CD4-positive, alpha-beta T cell treated with Interleukin-17A for 1 hour (primary cell): ENCODE results near the gene LAMC3.
"Not testable (repeated sequence)": the region's sequence is repeated elsewhere in the genome, so short reads cannot be mapped to it uniquely, and the experiment has no call there.

Source experiments
- DNase-seq: peaks from one replicate; pipeline ENCODE4 v3.0.0-alpha.2; 2020

Gene LAMC3

DNA sequence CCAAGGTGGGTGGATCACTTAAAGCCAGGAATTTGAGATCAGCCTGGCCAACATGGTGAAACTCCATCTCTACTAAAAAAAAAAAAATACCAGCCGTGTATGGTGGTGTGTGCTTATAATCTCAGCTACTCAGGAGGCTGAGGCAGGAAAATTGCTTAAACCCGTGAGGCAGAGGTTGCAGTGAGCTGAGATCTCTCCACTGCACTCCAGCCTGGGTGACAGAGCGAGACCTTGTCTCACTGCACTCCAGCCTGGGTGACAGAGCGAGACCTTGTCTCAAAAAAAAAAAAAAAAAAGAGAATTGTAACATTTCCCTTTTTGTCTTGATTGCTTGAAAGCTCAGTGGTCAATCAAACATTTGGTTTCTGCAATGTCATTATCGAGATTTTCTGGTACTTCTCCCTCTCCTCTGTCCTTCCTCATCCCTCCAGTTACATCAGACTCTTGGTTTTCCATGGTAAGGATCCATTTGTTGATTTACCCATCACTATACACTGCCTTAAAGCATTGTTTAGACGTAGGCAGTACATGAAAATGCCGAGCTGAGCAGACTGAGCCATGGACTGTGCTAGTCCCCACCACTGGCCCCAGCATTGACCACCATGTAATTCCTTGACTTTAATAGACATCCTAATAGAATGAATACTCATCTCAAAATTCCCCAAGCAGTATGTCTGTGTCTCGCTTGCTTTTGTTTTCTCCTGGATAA is 75.8 kb downstream of the LAMC3 start:
- no peak for DNase-seq

DNA sequence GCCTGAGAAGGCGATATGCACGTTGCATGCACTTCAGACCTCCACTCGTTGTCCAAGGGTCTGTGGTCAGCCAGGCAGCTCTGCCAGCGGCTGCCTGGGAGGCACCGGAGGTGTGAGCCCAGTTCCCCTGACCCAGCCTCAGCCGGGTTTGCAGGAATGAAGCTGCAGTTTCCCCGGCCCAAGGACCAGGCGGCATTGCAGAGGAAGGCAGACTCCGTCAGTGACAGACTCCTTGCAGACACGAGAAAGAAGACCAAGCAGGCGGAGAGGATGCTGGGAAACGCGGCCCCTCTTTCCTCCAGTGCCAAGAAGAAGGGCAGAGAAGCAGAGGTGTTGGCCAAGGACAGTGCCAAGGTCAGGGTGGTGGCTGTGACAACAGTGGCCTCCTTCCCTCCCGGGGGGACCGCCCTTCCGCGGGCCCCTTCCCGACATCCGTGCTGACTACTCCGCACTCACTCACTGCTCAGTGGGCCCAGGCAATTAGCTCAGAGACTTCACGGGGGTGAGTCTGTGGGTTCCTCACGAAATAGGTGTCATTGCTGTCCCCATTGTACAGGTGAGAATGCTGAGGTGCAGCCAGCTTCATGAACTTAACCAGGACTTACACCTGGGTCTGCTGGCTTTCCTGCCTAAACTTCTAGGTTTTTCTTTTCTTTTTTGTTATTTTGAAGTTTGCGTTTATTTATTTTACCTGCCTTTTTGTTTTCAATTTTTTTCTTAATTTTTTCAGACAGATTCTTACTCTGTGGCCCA is 76.6 kb downstream of the LAMC3 start:
- DNase-seq: no peak

DNA sequence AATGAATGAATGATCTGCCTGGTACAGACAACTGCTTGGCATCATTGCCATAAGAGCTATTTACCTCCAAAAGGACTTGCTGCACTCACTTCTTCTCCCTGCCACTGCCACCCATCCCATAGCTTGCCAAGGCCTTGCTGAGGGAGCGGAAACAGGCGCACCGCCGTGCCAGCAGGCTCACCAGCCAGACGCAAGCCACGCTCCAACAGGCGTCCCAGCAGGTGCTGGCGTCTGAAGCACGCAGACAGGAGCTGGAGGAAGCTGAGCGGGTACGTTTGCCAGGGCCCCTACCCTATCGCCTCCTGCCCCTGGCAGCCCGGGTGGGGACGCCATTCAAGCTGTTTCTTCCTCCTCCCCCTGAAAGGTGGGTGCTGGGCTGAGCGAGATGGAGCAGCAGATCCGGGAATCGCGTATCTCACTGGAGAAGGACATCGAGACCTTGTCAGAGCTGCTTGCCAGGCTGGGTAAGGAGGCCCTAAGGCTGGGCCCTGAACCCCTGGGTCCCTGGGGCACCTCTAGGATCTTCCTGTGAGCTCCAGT is 78.5 kb downstream of the LAMC3 start:
- DNase-seq: no peak

DNA sequence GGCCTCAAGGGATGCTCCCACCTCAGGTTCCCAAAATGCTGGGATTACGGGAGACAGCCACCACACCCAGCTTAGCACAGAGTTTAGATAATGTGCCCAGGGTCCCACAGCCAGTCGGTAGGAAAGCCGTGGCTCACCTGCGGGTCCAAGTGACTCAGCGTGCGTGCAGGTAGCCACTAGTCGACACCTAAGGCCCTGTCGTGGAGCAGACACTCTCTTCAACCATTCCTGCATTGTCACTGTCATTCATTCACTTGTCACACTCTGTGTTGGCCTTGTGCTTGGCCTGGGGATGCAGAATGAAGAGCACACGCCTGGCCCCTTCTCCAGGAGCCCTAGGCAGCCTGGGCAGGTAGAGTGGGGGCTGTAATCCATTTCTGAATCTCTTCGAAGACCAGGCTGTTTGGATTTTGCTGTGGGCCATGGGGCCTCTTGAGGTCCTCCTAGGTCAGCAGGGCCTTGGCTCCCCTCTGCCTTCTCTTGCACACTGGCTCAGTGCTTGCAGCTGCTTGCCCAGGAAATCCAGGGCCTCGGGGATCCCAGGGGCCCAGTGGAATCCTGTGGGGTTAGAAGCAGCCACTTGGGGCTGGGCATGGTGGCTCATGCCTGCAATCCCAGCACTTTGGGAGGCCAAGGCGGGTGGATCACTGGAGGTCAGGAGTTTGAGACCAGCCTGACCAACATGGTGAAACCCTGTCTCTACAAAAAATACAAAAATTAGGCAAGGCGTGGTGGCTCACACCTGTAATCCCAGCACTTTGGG is 81.2 kb downstream of the LAMC3 start:
- DNase-seq: no peak

DNA sequence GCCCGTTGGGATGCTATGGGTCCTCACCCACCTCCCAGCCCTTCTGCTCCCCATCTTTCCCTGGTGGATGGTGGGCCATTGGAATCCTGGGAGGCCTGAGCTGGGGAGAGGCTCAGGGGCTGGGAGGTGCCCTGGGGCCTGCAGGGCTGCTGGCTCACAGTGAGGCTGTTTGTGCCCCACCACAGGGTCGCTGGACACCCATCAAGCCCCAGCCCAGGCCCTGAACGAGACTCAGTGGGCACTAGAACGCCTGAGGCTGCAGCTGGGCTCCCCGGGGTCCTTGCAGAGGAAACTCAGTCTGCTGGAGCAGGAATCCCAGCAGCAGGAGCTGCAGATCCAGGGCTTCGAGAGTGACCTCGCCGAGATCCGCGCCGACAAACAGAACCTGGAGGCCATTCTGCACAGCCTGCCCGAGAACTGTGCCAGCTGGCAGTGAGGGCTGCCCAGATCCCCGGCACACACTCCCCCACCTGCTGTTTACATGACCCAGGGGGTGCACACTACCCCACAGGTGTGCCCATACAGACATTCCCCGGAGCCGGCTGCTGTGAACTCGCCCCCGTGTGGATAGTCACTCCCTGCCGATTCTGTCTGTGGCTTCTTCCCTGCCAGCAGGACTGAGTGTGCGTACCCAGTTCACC is 82.5 kb downstream of the LAMC3 start:
- DNase-seq: no peak

DNA sequence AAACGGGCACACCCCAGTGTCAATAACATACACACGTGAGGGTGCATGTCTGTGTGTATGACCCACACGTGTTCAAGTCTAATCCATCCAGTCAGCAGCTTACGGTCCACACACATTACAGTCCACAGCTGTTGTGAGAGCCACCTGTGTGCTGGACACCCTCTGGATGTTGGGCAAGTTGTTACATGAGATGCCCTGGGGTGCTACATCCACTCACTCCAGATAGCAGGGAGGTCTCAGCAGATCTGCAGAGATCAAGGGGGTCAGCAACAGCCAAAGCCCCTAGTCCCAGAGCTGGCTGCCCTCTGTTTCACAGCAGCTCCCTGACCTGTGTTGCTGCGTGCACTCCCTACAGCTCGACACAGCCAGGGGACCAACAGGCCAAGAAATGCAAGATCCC is 83.1 kb downstream of the LAMC3 start:
- no peak for DNase-seq

DNA sequence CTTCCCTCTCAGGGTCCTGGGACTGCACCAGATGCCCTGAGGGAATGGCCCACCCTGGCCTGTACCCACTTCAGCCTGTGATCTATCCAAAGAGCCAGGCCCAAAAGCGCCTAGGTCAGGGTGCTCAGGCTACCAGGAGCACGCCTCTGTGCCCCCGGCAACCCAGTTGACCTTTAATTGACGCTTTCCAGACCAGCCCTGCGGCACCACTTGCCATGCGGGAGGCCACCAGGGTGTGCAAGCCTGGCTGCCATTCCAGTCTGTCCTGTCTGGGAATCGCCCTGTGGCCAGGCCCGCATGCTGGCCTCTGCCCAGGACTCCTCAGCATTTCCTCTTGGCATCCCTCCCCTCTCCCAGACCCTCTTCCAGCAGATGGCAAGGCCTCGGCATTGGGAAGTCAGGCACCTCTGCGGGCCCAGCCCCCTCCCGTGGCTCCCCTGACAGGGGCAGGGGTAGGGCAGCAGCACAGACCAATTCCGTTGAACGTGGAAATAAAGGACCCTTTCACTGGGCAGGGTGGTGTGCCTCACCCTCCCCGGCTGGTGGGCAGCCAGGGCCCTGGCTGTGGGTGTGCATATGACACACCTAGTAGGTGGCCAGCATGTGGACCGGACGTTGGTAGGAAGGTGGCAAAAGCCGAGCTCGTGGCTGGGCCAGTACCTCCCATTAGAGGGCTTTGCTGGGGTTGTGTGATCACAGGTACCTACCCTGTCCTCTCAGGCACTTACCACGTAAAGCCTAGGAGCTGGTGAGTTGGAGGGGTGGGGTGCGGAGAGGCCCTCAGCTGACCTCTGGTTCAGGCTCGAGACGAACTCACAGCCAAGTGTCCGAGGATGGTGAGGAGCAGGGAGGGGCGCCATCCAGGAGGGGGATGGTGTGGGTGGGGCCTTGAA is 83.8 kb downstream of the LAMC3 start:
- DNase-seq: no peak

DNA sequence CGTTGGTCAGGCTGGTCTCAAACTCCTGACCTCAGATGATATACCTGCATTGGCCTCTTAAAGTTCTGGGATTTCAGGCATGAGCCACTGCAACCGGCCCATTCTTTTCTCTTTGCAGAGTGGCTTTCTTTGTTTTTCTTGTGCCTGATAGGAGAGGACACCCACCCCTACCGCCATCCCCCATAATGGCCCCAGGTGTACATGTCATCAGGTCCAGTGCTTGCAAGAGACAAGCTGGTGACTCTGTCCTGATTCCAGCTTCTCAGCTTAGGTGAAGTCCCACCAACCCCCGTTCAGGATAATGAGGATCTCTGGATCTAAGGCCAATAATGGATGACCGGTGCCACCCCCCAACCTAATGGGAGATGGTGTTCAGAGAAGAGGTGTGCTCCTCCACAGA is 85.0 kb downstream of the LAMC3 start:
- no peak for DNase-seq

DNA sequence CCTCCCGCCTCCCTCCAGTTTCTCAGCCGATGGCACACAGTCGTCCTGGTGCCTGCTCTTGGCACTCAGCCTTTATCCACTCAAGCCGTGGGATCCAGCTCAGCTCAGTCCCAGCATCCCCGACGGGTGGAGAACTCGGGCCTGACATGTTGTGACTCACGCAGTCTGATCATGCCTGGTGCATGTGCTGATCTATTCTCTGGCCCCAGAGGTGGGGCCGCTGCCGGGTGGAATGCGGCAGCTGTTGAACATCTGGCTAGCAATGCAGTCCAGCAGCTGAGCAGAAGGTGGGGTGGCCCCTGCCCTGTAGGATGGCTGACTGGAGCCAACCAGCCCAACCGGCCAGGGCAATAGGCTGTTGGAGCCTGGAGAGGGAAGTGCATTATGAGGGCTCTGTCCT is 85.6 kb downstream of the LAMC3 start:
- no peak for DNase-seq

DNA sequence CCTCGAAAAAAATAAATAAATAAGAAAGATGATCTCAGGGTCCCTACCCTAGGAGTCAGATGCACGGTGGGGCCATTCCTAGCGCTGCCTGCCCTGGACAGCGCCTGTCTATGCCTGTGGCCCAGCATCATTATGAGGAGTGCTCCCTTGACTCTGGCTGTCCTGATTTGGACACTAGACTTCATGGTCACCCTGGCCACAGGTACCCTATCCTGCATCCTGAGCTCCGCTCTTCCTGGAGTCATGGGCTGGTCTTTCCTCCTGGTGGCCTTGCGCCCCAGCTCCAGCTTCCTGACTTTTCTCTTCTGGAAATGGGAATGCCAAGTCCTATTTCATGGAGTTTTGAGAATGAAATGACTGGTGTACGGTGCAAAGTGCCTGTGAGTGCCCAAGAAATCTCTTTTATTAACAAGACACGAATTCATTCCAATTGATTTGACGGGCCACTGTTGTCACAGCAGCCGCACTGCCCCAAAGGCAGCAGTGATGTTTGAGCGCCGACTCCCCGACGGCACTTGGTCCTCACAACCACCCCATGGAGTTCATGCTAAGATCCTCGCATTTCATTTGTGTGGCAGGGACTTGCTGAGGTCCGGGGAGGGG is 86.8 kb downstream of the LAMC3 start:
- DNase-seq: no peak

DNA sequence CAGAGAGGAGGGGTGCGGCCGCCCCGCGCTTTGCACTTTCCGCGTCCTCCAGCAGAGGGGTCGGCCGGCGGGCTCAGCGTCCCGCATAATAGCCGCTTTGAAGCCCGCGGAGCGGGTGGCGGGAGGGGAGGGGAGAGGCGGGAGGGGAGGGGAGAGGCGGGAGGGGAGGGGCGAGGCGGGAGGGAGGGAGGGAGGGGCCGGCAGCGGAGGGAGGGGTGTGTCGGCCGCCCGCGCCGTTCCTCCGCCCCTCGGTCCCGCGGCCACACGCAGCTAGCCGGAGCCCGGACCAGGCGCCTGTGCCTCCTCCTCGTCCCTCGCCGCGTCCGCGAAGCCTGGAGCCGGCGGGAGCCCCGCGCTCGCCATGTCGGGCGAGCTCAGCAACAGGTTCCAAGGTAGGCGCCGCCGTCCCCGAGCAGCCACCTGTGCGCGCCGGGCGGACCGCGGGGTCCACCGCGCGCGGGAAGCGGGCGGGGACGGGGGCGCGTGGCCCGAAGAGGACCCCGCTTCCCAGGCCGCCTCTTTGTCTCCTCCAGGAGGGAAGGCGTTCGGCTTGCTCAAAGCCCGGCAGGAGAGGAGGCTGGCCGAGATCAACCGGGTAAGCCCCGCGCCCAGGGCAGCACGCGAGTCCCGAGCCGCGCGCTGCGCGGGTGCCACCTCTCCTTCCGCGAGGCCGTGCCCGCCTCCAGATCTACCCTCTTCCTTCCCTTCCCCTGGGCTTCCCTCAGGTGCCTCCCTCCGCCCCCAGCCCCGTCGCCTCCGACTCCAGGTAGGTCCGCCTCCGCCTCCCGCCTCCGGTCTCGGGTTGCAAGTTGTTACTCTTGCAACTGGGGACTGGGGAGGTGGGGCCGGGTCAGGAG is 87.5 kb downstream of the LAMC3 start, which contains the start of gene AIF1L:
Gene AIF1L (plus strand): TSS at position 263 of the 857 bp plus-strand sequence. CDS start 99 bp downstream, at position 362.
- DNase-seq: peak; percentile 1

DNA sequence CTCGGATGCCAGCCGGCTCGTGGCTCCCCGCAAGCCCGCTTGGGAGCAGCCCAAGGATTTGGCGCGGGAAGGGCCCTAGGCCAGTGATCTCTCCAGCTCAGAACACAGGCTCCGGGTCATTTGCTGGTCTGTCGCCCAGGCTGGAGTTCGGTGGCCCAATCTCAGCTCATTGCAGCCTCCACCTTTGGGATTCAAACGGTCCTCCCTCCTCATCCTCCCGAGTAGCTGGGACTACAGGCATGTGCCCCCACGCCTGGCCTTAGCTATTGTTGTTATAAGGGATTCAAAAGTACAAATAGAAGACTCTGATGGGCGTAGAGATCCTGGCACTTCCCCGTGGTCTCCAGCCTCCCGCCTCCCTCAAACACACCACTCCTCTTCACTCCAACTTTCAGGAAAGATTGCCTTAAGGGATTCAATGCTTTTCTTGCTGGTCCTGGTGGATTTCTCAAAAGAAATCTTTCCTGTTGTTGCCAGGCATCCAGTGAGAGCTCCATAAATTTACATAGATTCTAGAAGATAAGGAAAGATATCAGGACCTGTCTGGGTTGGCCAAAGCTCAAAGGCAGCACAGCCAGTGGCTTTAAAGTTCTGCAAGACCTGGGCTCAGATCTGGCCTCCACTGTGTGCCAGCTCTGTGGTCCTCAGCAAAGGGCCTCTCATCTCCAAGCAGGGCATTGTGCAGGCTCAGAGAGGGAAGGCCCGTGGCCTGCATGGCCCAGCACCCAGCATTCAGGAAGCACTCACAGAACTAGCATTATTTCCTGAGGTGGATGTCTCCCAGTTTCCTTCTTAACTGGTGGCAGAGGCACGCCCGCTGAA is 88.4 kb downstream of the LAMC3 start:
- DNase-seq: no peak

DNA sequence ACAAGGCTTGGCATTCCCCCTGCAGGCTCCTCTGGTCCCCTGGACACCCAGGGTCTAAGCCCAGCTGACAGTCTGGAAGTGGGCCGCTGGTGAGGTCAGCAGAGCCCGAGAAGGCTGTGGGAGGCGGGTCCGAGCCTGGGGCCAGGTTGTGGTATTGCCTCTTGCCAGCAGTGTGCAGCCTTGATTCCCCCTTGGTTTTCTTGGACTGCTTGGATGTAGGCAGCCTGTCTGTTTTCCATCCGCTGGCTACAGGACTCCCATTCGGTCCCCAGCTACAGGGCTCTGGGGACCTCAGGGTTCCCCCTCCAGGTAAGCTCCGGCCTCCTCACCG is 88.9 kb downstream of the LAMC3 start:
- no peak for DNase-seq

DNA sequence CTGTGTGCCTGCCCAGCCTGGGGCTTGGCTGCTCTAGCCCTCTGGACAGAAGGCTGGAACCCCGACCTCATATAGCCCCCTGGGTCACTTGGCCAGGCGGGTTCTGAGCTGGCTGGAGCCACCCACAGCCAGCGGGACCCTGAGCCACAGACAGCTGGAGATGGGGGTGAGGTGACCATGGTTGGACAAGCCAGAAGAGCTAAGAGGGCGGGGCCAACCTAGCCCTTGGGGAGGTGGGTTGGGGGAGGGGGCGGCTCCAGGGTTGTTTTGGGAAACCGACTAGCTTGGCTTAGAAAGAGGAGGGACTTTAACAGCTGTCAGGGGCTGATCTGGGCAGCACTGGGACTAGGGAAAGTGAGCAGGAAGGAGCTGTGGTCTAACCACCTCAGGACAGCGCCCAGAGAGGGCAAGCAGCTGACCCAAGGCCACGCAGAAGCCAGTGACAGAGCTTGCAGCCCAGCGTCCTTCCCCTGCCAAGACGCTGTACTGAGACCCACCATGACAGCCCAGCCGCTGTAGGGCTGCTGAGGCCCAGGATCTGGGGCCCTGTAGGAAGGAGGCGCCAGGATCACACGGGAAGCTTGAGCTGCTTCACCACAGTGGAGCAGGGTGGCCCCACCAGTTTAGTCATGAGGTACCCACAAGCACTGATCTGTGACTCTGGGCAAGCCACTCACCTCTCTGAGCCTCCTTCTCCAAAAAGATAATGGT is 89.6 kb downstream of the LAMC3 start:
- DNase-seq: no peak

DNA sequence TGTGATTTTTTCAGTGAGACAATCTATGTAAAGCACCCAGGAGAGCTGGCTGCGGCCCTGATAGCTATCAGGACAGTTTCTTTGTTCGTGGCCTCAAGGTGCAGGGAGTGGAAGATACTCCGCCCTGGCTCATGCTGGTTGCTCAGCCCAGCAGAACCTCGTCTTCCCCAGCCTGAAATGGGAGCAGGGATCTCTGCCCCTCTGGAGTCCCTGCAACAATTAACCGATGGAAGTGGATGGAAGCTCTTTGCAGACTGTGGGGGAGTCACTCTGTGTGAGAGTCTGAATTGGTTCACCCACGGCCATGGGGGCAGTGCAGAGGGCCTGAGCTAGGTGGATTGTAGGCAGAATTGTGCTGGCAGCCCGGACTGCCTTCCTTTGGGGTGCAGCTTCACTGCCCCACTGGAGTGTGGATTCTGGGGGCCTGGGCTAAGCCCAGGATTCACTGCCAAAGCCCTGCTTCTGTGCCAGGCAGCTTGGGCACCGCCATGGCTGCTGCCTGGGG is 90.2 kb downstream of the LAMC3 start:
- no peak for DNase-seq

DNA sequence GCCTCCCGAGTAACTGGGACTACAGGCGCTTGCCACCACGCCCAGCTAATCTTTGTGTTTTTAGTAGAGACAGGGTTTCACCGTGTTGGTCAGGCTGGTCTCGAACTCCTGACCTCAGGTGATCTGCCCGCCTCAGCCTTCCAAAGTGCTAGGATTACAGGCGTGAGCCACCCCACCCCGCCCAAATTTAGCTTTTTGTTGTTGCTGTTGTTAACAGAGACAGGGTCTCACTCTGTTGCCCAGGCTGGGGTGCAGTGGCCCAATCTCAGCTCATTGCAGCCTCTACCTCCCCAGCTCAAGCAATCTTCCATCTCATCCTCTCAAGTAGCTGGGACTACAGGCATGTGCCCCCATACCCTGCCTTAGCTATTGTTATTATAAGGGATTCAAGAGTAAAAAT is 90.9 kb downstream of the LAMC3 start:
- not testable (repeated sequence) for DNase-seq

DNA sequence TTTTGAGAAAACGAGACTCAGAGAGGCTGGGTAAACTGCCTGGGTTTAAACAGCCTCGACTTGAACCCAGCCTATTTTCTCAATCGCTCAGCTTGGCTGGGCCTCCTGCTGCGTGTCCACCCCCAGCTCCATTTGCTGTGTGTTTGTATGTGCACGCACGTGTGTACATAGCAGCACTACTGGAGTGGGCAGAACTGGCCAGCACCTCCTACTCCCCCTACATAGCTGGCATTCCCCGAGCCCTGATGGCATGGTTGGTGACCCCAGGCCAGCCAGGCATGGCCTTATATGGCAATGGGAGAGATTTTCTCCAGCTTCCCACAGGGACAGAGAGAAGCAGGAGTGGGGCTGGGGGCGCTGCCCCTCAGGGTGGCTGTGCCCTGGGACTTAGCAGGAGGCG is 91.5 kb downstream of the LAMC3 start:
- DNase-seq: no peak

DNA sequence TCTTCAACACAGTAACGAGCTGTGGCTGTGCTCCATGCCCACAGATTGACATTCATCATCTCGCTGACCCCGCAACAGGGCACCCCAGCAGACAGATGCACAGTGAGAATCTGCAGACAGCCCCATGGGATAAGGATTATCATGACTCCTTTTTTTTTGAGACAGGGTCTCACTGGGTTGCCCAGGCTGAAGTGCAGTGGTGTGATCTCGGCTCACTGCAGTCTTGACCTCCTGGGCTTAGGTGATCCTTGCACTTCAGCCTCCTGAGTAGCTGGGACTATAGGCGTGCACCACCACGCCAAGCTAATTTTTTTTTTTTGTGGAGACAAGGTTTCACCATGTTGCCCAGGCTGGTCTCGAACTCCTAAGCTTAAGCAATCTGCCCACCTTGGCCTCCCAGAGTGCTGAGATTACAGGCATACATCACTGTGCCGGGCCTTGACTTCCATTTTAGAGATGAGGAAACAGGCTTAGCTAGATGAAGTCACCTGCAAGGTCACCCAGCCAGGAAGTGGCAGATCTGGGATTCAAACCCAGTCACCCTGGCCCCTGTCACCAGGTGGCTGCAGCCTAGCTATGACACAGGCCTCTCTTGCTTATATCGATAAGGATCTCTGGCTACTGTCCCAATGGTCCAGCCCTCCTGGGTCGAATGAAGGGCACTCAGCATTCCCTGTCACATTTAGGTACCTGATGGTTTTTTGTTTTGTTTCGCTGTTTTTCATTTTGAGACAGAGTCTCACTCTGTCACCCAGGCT is 92.4 kb downstream of the LAMC3 start:
- DNase-seq: no peak
